ENCODE measurements around the gene BACH2. TPM values are rescaled to one million over a fixed set of nuclear protein-coding genes. Genes with fewer than 3 reads are reported as not detected.
"Not testable (repeated sequence)": the region's sequence is repeated elsewhere in the genome, so short reads cannot be mapped to it uniquely, and the experiment has no call there.

Gene BACH2
- total and polyA plus RNA-seq, 10 of the 15 experiments (the other 5 are each of a cell fraction or from before 2014, with no cell fraction given), result 0.03 to 0.28 (median 0.04) TPM; not detected in 3

- H3K4me1 ChIP-seq (ENCODE audit: control insufficient read depth, insufficient read depth, low read length), result peaks cover 24% of the 10 kb centered on the region
- H3K4me3 ChIP-seq; H3K36me3 ChIP-seq (ENCODE audit: control insufficient read depth in 2 of 2, insufficient read depth in 2 of 2, low read length in 1 of 2); RAD21 ChIA-PET (ENCODE audit: unreplicated experiment); POLR2A ChIA-PET; ATAC-seq; BruUV-seq (replicated peaks); DNase-seq (ENCODE audit: low read depth, low spot score); H3K27ac ChIP-seq (ENCODE audit: control insufficient read depth, insufficient read depth); intact Hi-C loops (cut with micrococcal nuclease; ENCODE audit: unreplicated experiment); H4K20me1 ChIP-seq (ENCODE audit: control insufficient read depth, insufficient read depth); CTCF ChIA-PET; H2AFZ ChIP-seq (ENCODE audit: control insufficient read depth, low read depth, low read length); H3K27me3 ChIP-seq (replicated peaks in 1 of 2; ENCODE audit: control insufficient read depth in 2 of 2, insufficient read depth in 2 of 2, low read length in 1 of 2); H3K9ac ChIP-seq (ENCODE audit: control insufficient read depth, insufficient read depth, low read length); SMC1A ChIA-PET (ENCODE audit: uncharacterized antibody, unreplicated experiment); H3K4me2 ChIP-seq (ENCODE audit: control insufficient read depth, insufficient read depth); FAIRE-seq; H3K9me3 ChIP-seq (replicated peaks; ENCODE audit: control insufficient read depth, insufficient read depth, low read length); H3K79me2 ChIP-seq (ENCODE audit: control insufficient read depth, insufficient read depth, low read length): not testable (repeated sequence)
- 76% methylated on average over 6 of the region's 6 CpGs for WGBS (ENCODE audit: insufficient coverage, insufficient replicate concordance, low lambda C conversion rate, missing lambda C conversion rate)
- in situ Hi-C loops (cut with MboI), result loop anchor here (5.0 to 10.0 kb wide), 2 partner anchors 175 to 447 kb away; no protein-coding TSS in a partner anchor
These were observed 14.4 kb downstream of the BACH2 start for GRCh38 chr6:90282265-90282664.

GRCh38 chr6:90278129-90278528 is 18.5 kb downstream of the BACH2 start:
- no peak for FAIRE-seq
- Histone ChIP-seq H3K4me3 (no peak overlapping the region), H4K20me1 (ENCODE audit: control insufficient read depth, insufficient read depth) (no peaks in the 10 kb centered on the region), H2AFZ (ENCODE audit: control insufficient read depth, low read depth, low read length) (no peak overlapping the region), H3K4me2 (ENCODE audit: control insufficient read depth, insufficient read depth) (no peak overlapping the region), H3K79me2 (ENCODE audit: control insufficient read depth, insufficient read depth, low read length) (no peaks in the 10 kb centered on the region), H3K27me3 (replicated peaks in 1 of 2; ENCODE audit: control insufficient read depth in 2 of 2, insufficient read depth in 2 of 2, low read length in 1 of 2) (peaks cover 0 to 14% of the 10 kb centered on the region in 2 experiments; a peak in 2 of 4 replicates), H3K4me1 (ENCODE audit: control insufficient read depth, insufficient read depth, low read length) (no peaks in the 10 kb centered on the region), H3K9me3 (replicated peaks; ENCODE audit: control insufficient read depth, insufficient read depth, low read length) (peaks cover 3% of the 10 kb centered on the region; the same call in 2 of the 3 replicates), H3K36me3 (ENCODE audit: control insufficient read depth in 2 of 2, insufficient read depth in 2 of 2, low read length in 1 of 2) (no peaks in the 10 kb centered on the region), H3K27ac (ENCODE audit: control insufficient read depth, insufficient read depth) (no peak overlapping the region), H3K9ac (ENCODE audit: control insufficient read depth, insufficient read depth, low read length) (no peak overlapping the region)
- ATAC-seq, result no peak
- in situ Hi-C loops (cut with MboI) (no loop called here), intact Hi-C loops (cut with micrococcal nuclease; ENCODE audit: unreplicated experiment) (no loop called here)
- ChIA-PET RAD21 (ENCODE audit: unreplicated experiment) (no interaction called here), CTCF (no interaction called here), SMC1A (ENCODE audit: uncharacterized antibody, unreplicated experiment) (no interaction called here), POLR2A (interaction anchor here (1.5 kb wide), 1 partner anchor 20 kb away, joined by 3 read pairs; no protein-coding TSS in a partner anchor)
- TF ChIP-seq, protein P1, sequence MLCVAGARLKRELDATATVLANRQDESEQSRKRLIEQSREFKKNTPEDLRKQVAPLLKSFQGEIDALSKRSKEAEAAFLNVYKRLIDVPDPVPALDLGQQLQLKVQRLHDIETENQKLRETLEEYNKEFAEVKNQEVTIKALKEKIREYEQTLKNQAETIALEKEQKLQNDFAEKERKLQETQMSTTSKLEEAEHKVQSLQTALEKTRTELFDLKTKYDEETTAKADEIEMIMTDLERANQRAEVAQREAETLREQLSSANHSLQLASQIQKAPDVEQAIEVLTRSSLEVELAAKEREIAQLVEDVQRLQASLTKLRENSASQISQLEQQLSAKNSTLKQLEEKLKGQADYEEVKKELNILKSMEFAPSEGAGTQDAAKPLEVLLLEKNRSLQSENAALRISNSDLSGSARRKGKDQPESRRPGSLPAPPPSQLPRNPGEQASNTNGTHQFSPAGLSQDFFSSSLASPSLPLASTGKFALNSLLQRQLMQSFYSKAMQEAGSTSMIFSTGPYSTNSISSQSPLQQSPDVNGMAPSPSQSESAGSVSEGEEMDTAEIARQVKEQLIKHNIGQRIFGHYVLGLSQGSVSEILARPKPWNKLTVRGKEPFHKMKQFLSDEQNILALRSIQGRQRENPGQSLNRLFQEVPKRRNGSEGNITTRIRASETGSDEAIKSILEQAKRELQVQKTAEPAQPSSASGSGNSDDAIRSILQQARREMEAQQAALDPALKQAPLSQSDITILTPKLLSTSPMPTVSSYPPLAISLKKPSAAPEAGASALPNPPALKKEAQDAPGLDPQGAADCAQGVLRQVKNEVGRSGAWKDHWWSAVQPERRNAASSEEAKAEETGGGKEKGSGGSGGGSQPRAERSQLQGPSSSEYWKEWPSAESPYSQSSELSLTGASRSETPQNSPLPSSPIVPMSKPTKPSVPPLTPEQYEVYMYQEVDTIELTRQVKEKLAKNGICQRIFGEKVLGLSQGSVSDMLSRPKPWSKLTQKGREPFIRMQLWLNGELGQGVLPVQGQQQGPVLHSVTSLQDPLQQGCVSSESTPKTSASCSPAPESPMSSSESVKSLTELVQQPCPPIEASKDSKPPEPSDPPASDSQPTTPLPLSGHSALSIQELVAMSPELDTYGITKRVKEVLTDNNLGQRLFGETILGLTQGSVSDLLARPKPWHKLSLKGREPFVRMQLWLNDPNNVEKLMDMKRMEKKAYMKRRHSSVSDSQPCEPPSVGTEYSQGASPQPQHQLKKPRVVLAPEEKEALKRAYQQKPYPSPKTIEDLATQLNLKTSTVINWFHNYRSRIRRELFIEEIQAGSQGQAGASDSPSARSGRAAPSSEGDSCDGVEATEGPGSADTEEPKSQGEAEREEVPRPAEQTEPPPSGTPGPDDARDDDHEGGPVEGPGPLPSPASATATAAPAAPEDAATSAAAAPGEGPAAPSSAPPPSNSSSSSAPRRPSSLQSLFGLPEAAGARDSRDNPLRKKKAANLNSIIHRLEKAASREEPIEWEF (IDR thresholded peaks at IDR 0.05; ENCODE audit: insufficient replicate concordance, low read depth, low read length), result no peak
- no peak for TF ChIP-seq MTA2 (IDR thresholded peaks at IDR 0.05; ENCODE audit: low read depth)
- TF ChIP-seq KDM1A (IDR thresholded peaks at IDR 0.05; ENCODE audit: borderline replicate concordance), result no peak
- TF ChIP-seq NR2C1 (IDR thresholded peaks at IDR 0.05), result no peak
- TF ChIP-seq EED (IDR thresholded peaks at IDR 0.05; ENCODE audit: low read depth), result no peak
- TF ChIP-seq CHD4 (IDR thresholded peaks at IDR 0.05), result no peak
- no peak for TF ChIP-seq ZNF217 (IDR thresholded peaks at IDR 0.05)
- no peak for TF ChIP-seq STAT3 (IDR thresholded peaks at IDR 0.05; ENCODE audit: low read depth, low read length)
- no peak for TF ChIP-seq SMAD5 (IDR thresholded peaks at IDR 0.05; ENCODE audit: low read depth)
- DNase-seq (ENCODE audit: low read depth, low spot score), result no peak
- WGBS (ENCODE audit: insufficient coverage, insufficient replicate concordance, low lambda C conversion rate, missing lambda C conversion rate), result 21% methylated on average over 4 of the region's 4 CpGs
- BruUV-seq (replicated peaks), result no TSS peak
